ENCODE data around the gene CCDC149.

Gene CCDC149

GRCh38 chr4:24897639-24898038 lies 15.2 kb downstream of the CCDC149 start:
- TF ChIP-seq CTCF (IDR thresholded peaks at IDR 0.05; ENCODE audit: control insufficient read depth, extremely low read depth, insufficient read depth): no peak
- no peak for DNase-seq (ENCODE audit: low read depth)
- H3K4me3 ChIP-seq (ENCODE audit: low read depth, low read length): no peak overlapping the region

GRCh38 chr4:24896977-24897376 lies 15.9 kb downstream of the CCDC149 start:
- H3K4me3 ChIP-seq (ENCODE audit: low read depth, low read length): no peak overlapping the region
- TF ChIP-seq CTCF (IDR thresholded peaks at IDR 0.05; ENCODE audit: control insufficient read depth, extremely low read depth, insufficient read depth): no peak
- DNase-seq (ENCODE audit: low read depth): no peak

GRCh38 chr4:24896056-24896455 lies 16.8 kb downstream of the CCDC149 start:
- H3K4me3 ChIP-seq (ENCODE audit: low read depth, low read length): no peak overlapping the region
- no peak for TF ChIP-seq CTCF (IDR thresholded peaks at IDR 0.05; ENCODE audit: control insufficient read depth, extremely low read depth, insufficient read depth)
- no peak for DNase-seq (ENCODE audit: low read depth)

GRCh38 chr4:24895461-24895860 lies 17.4 kb downstream of the CCDC149 start:
- TF ChIP-seq CTCF (IDR thresholded peaks at IDR 0.05; ENCODE audit: control insufficient read depth, extremely low read depth, insufficient read depth): no peak
- DNase-seq (ENCODE audit: low read depth): no peak
- no peak overlapping the region for H3K4me3 ChIP-seq (ENCODE audit: low read depth, low read length)

GRCh38 chr4:24894846-24895245 lies 18.0 kb downstream of the CCDC149 start:
- DNase-seq (ENCODE audit: low read depth): no peak
- no peak for TF ChIP-seq CTCF (IDR thresholded peaks at IDR 0.05; ENCODE audit: control insufficient read depth, extremely low read depth, insufficient read depth)
- no peak overlapping the region for H3K4me3 ChIP-seq (ENCODE audit: low read depth, low read length)

- TF ChIP-seq CTCF (IDR thresholded peaks at IDR 0.05; ENCODE audit: control insufficient read depth, extremely low read depth, insufficient read depth): no peak
- no peak for DNase-seq (ENCODE audit: low read depth)
- H3K4me3 ChIP-seq (ENCODE audit: low read depth, low read length): no peak overlapping the region
These were observed 18.6 kb downstream of the CCDC149 start for GRCh38 chr4:24894243-24894642.

- DNase-seq (ENCODE audit: low read depth): no peak
- no peak for TF ChIP-seq CTCF (IDR thresholded peaks at IDR 0.05; ENCODE audit: control insufficient read depth, extremely low read depth, insufficient read depth)
These were observed 20.1 kb downstream of the CCDC149 start for GRCh38 chr4:24892778-24893177.

More at GRCh38 chr4:24892778-24893177, 20.1 kb downstream of the CCDC149 start:
- H3K4me3 ChIP-seq (ENCODE audit: low read depth, low read length): no peak overlapping the region

Data from LNCaP clone FGC (cell line).